Loucy (cell line): ENCODE data around the gene FAM107B.

Experiments
- CTCF ChIP-seq: fragments of 200-600 bp; sonication (generic); conservative IDR thresholded peaks from 2 replicates; pipeline ENCODE4 v1.5.1; 2014; ENCODE audit warnings: mild to moderate bottlenecking, antibody characterized with exemption, low read length
- EZH2phosphoT487 ChIP-seq: fragments of 200-600 bp; IDR thresholded peaks from 2 replicates; pipeline ENCODE4 v1.6.1; 2018; ENCODE audit warnings: antibody characterized with exemption, mild to moderate bottlenecking, moderate library complexity, borderline replicate concordance

- TF ChIP-seq EZH2phosphoT487: no peak
- TF ChIP-seq CTCF: no peak
Measured at GRCh38 chr10:14608381-14609001, 166.2 kb downstream of the FAM107B start.
